HG03439 (cell line): ENCODE measurements around the gene IL36G.

Source experiments
- ATAC-seq: cut with Tn5 transposase; IDR thresholded peaks from one replicate; pipeline ENCODE4 v1.9.1; 2021; ENCODE audit warnings: mild to moderate bottlenecking, moderate library complexity; ENCODE audit not compliant: unreplicated experiment

IL36G gene

GRCh38 chr2:112972423-112973086 is 5.3 kb upstream of the IL36G start:
- no peak for ATAC-seq

- no peak for ATAC-seq
These were observed 4.7 kb upstream of the IL36G start for GRCh38 chr2:112973156-112973555.

- ATAC-seq, result no peak
These were observed 1.9 kb downstream of the IL36G start for GRCh38 chr2:112979731-112980130.

GRCh38 chr2:112980537-112980936 is 2.7 kb downstream of the IL36G start:
- no peak for ATAC-seq

GRCh38 chr2:112985090-112985489 is 7.3 kb downstream of the IL36G start:
- ATAC-seq, result no peak

- no peak for ATAC-seq
These were observed 11.8 kb downstream of the IL36G start for GRCh38 chr2:112989611-112990010.

- no peak for ATAC-seq
These were observed 16.0 kb downstream of the IL36G start for GRCh38 chr2:112993831-112994230.

- no peak for ATAC-seq
These were observed 16.8 kb downstream of the IL36G start for GRCh38 chr2:112994648-112995047.

- no peak for ATAC-seq
These were observed 17.6 kb downstream of the IL36G start for GRCh38 chr2:112995346-112995920.

GRCh38 chr2:112996635-112997034 is 18.8 kb downstream of the IL36G start:
- no peak for ATAC-seq

- no peak for ATAC-seq
These were observed 19.3 kb downstream of the IL36G start for GRCh38 chr2:112997151-112997550.

GRCh38 chr2:113000436-113000835 is 22.6 kb downstream of the IL36G start:
- ATAC-seq, result no peak

GRCh38 chr2:113002677-113003076 is 24.9 kb downstream of the IL36G start:
- ATAC-seq, result no peak

GRCh38 chr2:113005030-113005509 is 27.3 kb downstream of the IL36G start, which contains the start of gene IL36A:
TSS of gene IL36A (plus strand) at chr2:113005459. CDS start at chr2:113005872, 413 bp downstream.
- no peak for ATAC-seq

- ATAC-seq, result no peak
These were observed 29.4 kb downstream of the IL36G start for GRCh38 chr2:113007250-113007649.

- no peak for ATAC-seq
These were observed 31.8 kb downstream of the IL36G start for GRCh38 chr2:113009622-113010021.

GRCh38 chr2:113010088-113010487 is 32.3 kb downstream of the IL36G start:
- no peak for ATAC-seq

- no peak for ATAC-seq
These were observed 33.3 kb downstream of the IL36G start for GRCh38 chr2:113011108-113011507.

- no peak for ATAC-seq
These were observed 34.9 kb downstream of the IL36G start for GRCh38 chr2:113012436-113013335.

- ATAC-seq, result no peak
These were observed 35.5 kb downstream of the IL36G start for GRCh38 chr2:113013336-113013661.

- no peak for ATAC-seq
These were observed 36.3 kb downstream of the IL36G start for GRCh38 chr2:113014067-113014466.

- no peak for ATAC-seq
These were observed 37.2 kb downstream of the IL36G start for GRCh38 chr2:113015042-113015441.
